Measurements from ENCODE around the gene SMIM13.

SMIM13 gene

GRCh38 chr6:11093626-11094410, at the start of gene SMIM13:
Gene SMIM13 (plus strand): TSS chr6:11093834. CDS start chr6:11094314, 480 bp downstream.
- DNase-seq (ENCODE audit: low read depth), result peak; percentile 99

DNA sequence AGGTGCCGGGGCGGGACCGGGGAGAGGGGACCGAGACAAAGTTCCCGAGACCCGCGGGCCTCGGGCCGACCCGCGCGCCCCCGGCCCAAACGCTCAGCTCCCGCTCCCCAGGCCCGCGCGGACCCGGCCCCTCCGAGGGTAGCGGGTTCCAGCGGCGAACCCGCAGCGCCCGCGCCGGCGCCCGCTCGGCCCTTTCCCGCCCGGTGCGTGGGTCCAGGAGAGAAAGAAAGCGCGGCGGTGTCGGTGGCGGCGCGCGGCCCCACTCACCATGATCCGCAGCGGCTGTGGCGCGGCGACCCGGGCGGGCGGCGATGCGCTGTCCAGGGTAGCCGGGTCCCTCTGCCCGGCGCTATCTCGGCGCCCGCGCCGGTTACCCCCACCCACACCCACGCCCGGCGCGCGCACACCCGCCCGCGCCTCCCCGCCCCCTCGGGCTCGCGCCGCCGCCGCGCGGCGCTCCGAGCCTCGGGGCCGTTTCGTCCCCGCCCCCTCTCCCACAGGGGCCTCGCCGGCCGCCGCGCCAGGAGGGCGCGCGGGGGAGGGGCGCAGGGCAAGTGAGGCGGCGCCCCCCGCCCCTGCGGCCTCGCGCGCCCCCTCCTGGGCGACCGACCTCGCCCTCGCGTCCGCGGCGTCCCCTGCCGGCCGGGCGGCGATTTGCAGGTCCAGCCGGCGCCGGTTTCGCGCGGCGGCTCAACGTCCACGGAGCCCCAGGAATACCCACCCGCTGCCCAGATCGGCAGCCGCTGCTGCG, 49.5 kb upstream of the SMIM13 start, which contains the start of gene ELOVL2:
Gene ELOVL2, minus strand, starts transcription at position 345 of the 751 bp plus-strand sequence. Its CDS starts 75 bp downstream, at position 270.
- peak; percentile 28 for DNase-seq (ENCODE audit: low read depth)

- DNase-seq (ENCODE audit: low read depth), result no peak
Observed at GRCh38 chr6:11044712-11045167, 48.9 kb upstream of the SMIM13 start.

DNA sequence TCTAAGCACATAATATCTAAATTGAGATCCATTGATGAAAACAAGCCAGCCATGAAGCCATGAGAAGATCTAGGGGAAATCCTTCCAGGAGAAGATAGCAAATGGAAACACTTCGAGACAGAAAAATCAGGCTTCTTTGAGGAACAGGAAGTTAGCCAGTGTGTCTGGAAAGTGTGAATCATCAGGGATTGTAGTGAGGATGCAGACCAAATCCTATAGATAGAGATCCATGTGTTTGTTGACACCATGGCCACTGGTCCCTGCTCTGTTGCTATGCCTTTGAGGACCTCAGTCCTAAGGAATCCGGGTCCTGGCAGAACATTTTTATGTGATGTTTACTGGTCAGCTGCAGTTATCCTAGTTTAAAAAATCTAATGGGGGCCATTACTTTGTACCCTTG, 42.9 kb upstream of the SMIM13 start:
- peak; percentile 63 for DNase-seq (ENCODE audit: low read depth)

DNA sequence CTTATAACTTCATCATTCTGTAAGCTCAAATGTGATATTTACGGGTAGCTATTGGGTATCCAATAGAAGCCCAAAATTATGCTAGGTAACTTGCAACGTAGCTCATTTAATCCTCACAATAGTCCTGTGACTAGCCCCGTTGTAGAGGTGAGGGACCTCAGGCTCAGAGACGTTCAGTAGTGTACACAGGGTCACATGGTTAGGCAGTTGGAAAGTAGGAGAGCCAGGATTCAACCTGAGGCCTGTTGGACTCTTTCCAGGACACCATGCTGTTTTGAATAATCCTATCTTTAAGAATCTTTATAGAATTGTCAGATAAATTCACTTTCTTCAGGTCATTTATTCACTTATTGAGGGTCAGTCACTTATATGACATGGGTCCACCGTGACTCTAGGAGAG, 40.3 kb upstream of the SMIM13 start:
- no peak for DNase-seq (ENCODE audit: low read depth)

DNA sequence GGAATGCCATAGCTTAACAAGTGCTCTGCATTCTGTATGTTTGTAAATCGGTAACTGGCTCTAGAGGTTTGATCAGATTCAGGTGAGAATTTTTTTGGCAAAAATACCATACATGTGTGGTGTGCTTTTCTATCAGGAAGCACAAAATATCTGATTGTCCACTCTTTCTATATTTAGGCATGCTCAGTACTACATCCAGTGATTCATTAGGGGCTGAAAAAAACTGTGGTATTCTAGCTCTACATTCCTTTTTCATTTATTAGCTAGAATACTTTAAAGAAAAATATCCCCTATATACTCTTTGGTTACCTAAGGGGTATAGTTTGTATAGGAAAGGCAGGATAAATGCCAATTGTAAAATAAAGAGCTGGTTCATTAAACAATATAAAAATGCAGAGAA, 38.9 kb upstream of the SMIM13 start:
- DNase-seq (ENCODE audit: low read depth), result peak; percentile 20

DNA sequence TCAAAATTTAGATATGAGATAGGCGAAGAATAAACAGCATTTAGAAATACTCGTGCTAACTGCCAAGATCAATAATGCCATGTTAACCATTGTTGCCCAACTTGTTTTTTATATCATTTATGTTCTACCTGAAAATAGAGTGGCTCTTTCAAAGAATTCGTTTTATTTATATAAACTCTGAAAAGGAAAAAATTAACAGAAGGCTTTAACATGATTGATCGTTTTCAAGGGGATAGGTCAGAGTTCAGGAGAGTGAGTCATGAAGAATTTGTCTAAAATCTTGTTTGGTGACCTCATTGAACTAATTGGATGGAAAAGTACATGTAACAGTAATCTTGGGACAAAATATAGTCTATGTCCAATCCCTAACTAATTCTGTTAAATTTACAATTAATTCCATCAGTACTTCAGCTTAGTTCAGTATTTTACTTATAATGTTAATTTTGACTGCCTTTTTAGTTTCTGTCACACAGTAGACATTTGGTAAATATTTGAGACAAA, 38.5 kb upstream of the SMIM13 start:
- DNase-seq (ENCODE audit: low read depth), result peak; percentile 14

GRCh38 chr6:11056871-11057270, 36.8 kb upstream of the SMIM13 start:
- no peak for DNase-seq (ENCODE audit: low read depth)

- peak; percentile 25 for DNase-seq (ENCODE audit: low read depth)
Observed at GRCh38 chr6:11058406-11058805, 35.2 kb upstream of the SMIM13 start.

GRCh38 chr6:11062083-11062482, 31.6 kb upstream of the SMIM13 start:
- no peak for DNase-seq (ENCODE audit: low read depth)

DNA sequence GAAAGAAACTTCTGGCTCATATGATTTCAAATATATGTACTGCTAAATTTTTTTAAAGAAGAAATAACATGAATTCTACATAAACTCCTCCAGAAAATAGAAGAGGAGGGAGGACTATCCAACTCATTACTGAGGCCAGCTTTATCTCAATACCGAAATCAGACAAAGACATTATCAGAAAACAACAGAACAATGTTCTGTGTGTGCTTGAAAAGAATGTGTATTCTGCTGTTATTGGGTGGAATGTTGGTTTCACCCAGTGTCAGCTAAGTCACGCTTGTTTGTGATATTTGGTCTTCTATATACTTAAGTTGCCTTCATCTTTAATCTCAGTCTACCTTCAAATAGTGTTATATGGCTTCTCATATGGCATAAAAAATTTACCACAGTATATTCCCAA, 30.9 kb upstream of the SMIM13 start:
- DNase-seq (ENCODE audit: low read depth), result no peak

GRCh38 chr6:11064836-11065235, 28.8 kb upstream of the SMIM13 start:
- DNase-seq (ENCODE audit: low read depth), result peak; percentile 21

DNA sequence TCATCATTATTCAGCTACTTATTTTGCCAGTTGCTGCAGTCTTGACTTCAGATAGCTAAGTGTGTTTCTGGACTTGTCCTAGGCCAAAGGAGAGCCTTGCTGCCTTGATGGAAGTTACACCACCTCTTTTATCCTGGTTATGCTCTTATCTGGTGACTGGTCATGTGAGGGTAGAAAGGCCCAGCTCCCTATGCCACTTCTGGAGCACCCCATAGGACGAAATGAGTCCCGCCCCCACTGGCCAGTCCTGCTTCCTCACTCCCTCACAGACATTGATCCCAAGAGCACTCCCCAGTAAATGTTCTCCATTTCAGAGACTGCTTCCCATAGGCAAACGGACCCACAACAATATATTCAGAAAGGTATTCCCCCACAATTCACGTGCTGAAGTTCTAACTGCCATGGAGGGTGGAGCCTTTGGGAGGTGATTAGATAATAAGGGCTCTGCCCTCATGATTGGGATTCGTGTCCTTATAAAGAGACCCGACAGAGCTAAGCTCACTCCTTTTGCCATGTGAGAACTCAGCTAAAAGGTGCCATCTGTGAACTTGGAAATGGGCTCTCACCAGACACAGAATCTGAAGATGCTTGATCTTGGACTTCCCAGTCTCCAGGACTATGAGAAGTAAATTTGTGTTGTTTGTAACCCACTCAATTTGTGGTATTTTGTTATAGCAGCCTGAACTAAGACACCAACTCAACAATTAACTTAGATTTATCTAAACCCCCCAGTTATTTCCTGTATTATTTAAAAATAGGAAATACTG, 28.0 kb upstream of the SMIM13 start:
- DNase-seq (ENCODE audit: low read depth), result no peak

DNA sequence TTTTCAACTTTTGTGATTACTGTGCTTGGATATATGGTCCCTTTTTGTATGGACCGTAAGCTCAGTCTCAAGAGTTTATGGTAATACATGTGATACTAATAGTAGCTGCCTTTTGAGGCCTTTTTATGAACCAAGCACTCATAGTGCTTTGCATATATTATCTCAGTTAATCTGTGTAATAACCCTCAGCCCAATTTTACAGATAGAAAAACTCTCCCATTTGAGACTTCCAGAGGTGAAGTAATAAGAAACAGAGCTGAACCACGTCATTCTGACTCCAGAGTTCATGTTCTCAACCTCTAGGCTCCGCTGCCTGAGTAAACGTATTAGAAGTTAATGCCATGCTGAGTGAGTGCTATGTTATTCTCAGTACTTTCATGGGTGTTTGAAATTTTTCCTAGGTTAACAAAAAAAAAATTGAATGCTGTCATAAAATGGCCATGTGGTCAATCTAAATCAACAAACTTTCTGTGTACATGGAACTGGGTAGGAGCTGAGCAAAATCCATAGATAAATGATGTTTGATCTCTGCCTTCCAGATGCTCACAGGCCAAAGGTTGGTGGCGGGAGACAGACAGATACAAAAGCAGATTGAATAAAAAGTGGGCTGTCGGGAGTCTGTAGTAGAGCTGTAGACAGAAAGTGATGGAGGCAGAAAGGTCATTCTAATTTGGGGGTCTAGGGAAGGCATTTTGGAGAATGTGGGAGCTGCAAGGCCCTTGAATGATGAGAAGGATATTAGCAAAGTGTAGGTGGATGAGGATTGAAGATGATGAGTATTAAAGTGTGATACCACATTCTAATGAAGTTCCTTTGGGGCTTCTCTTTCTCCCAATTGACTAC, 26.9 kb upstream of the SMIM13 start:
- DNase-seq (ENCODE audit: low read depth), result no peak

DNA sequence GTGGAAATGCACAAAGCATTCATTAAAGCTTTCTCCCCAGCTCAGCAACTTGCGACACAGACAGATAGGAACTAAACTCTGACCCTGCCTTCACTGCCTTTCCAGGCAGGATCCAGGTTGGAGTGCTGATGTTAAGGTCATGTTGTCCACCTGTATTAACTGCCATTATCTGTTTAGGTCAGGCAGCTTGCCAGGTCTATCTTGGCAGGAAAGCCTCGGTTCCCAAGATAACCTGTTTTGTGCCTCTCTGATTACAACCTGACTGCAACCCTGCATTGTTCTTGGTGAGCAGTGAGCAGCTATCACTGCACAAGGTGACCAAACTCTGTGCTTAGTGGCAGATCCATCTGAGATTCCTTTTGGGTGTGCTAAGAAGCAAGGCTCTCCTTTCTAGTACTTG, 26.3 kb upstream of the SMIM13 start:
- DNase-seq (ENCODE audit: low read depth), result no peak

GRCh38 chr6:11069760-11070159, 23.9 kb upstream of the SMIM13 start:
- no peak for DNase-seq (ENCODE audit: low read depth)

DNA sequence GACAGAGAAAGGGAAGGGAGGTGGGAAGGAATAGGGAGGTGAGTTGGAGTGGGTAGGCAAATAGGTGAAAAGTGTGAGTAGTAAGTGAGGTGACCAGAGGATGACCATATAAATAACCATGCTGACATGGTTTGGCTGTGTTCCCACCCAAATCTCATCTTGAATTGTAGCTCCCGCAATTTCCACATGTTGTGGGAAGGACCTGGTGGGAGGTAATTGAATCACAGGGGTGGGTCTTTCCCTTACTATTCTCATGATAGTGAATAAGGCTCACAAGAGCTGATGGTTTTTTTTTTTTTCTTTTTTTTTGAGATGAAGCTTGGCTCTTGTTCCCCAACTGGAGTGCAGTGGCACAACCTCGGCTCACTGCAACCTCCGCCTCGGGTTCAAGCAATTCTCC, 21.5 kb upstream of the SMIM13 start:
- no peak for DNase-seq (ENCODE audit: low read depth)

DNA sequence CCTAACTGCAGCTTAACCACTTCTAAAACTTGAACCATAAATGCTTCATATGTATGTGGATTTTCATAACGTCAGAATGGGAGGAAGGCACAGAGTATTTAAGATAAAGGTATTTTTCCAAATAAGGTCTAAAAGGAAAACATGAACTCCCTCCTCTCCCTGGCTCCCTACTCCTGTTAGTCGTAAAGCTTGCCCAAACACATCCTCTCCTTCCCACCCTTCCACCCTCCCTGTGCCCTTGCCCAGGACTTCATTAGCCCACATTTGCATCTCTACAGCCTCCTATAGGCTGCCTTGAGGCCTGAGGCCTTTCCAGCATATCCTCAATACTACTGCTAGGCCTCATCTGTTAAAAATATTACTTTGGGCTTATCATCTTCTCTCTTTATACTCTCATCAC, 17.1 kb upstream of the SMIM13 start:
- no peak for DNase-seq (ENCODE audit: low read depth)

DNA sequence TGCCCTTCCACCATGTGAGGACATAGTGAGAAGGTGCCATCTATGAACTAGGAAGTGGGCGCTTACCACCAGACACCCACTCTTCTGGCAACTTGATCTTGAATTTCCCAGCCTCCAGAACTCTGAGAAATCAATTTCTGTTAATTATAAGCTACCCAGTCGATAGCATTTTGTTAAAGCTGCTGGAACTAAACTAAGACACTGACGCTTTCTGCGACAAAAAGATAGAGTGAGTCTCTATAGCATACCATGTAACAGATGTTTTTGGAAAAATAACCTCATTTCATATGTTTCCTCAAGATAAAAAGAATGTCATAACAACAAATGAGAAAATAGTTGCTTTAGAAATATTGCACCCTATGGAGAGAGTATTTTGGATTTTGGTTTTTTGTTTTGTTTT, 15.4 kb upstream of the SMIM13 start:
- DNase-seq (ENCODE audit: low read depth), result no peak

GRCh38 chr6:11080296-11080695, 13.3 kb upstream of the SMIM13 start:
- no peak for DNase-seq (ENCODE audit: low read depth)

- peak; percentile 44 for DNase-seq (ENCODE audit: low read depth)
Observed at GRCh38 chr6:11083491-11083890, 10.1 kb upstream of the SMIM13 start.

All from iris pigment epithelial cell (primary cell).